ENCODE data around the gene PXMP2. TPM values are rescaled to one million over a fixed set of nuclear protein-coding genes. Genes with fewer than 3 reads are reported as not detected.
A peak's percentile ranks its signal among the peaks of the same experiment; 100 is the strongest.
"Not testable (repeated sequence)": the region's sequence is repeated elsewhere in the genome, so short reads cannot be mapped to it uniquely, and the experiment has no call there.

The PXMP2 gene
- total RNA-seq, 1 donor from 2014 or later: 89.8 TPM

DNA sequence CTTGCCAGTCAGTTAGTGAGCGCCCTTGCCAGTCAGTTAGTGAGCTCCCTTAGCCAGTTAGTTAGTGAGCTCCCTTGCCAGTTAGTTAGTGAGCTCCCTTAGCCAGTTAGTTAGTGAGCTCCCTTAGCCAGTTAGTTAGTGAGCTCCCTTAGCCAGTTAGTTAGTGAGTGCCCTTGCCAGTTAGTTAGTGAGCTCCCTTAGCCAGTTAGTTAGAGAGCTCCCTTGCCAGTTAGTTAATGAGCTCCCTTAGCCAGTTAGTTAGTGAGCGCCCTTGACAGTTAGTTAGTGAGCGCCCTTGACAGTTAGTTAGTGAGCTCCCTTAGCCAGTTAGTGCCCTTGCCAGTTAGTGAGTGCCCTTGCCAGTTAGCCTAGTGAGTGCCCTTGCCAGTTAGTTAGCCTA, 7.5 kb downstream of the PXMP2 start:
- not testable (repeated sequence) for DNase-seq (ENCODE audit: low spot score)

DNA sequence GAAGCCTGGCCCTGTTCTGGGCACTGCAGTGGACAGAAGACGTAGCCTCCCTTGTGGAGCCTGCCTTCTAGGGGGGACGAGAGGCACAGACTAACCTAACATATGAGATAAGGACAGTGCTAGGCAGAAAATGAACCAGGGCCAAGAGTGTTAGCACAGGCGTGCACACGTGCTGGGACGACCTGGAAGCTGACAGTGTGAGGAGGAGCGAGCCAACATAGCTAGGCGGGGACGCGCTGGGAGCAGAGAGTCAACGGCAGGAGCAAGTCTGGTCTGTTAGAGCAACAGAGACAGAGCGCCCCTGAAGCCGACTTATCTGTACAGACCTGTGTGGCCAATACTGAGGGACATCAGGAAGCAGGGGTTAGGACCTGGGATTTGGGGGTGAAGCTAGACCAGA, 8.0 kb downstream of the PXMP2 start:
- no peak for DNase-seq (ENCODE audit: low spot score)

DNA sequence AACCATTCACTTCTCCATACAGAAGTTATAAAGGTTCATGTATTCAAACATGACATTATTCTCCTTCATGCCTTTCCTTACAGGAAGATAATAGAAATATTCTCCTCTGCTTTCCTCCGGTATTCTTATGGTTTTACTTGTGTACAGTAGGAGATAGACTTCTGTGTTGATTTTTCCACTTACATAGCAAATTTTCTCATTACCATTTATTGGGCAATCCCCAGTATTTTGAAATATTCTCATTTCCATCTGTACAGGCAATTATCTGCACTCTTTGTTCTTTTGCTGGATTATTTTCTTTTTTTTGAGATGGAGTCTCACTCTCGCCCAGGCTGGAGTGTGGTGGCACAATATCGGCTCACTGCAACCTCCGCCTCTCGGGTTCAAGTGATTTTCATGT, 11.0 kb downstream of the PXMP2 start:
- DNase-seq (ENCODE audit: low spot score): no peak

DNA sequence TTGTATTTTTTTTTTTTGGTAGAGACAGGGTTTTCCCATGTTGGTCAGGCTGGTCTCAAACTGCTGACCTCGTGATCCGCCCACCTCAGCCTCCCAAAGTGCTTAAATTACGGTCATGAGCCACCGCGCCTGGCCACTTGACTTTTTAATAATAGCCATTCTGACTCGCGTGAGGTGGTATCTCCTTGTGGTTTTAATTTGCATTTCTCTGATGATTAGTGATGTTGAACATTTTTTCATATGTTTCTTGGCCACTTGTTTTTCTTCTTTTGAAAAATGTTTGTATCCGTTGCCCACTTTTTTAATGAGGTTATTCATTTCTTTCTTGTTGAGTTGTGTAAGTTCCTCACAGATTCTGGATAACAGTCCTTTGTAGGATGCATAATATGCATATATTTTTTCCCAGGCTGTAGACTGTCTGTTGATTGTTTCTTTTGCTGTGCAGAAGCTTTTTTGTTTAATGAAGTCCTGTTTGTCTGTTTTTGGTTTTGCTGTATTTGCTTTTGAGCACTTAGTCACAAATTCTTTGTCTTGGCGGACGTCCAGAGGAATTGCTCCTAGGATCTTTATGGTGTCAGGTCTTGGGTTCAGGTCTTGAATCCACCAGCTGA, 12.9 kb downstream of the PXMP2 start:
- no peak for DNase-seq (ENCODE audit: low spot score)

DNA sequence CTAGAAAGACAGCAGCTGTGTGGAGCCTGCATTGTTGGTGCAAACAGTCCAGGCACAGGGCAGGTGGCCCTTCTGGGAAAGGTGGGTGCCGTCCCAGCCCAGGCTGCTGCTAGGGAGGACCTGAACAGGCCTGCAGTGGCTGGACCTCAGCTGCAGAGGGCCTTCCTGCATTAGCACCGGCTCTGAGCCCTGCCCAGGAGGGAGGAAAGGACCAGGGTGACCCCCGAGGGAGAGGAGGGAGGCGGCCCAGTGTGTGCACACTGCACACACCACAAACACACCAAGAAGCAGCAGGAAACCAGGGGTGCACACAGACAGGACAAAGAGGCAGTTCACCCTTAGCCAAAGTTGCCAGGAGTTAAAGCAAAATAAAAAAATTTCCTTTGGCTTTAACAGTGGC, 15.3 kb downstream of the PXMP2 start:
- no peak for DNase-seq (ENCODE audit: low spot score)

DNA sequence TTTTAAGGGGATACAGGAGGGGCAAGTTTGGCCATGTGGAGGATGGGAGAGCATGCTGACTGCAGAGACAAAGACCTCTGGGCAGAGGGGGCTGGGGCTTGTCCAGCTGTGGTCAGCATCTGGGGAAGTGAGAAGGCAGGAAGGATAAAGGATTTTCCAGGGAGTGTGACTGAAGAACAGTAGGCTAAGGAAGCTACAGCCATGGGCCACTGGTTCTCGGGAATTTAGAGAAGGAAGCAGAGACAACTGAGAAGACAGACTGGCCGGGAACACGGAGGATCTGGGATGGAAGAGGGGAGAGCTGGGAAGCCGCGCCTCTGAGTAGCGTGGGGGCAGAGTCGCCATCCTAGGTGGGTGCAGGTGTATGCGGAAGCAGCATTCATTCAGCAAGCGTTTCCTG, 16.3 kb downstream of the PXMP2 start:
- DNase-seq (ENCODE audit: low spot score): no peak

DNA sequence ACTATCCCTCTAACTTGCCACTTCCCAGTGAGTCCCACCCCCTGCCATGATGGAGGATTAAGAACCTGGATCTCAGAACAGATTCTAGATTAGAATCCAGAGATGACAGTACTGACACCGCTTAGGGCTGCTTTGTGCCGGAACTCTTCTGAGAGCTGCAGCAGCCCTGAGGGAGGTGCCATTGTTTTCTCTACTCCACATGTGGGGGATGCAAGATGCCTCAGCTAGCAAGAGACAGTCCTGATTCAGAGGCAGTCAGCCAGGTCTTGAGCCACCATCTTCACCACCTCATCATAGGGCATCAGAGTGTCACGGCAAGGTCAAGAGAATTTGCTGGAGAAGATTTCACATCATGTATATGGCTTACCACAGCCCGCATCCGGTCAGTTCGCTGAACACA, 19.9 kb downstream of the PXMP2 start:
- DNase-seq (ENCODE audit: low spot score): no peak

DNA sequence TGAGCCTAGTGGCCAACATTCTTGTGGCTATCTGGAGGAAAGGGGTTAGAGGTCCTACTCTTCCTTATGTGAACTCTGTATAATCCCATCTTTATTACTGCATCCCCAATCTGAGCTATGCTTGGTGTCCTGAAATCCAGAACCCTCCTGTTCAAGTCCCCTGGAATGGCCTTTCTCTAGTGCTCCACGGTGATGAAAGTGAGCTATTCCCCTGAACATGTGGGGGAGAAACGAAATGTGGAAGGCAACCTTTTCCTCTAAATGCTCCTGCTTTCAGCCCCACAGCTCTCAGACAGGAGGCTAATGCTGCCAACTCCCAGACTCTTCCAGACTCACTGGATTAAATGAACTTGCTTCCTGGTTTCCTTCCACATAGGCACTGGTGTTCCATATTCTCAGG, 20.8 kb downstream of the PXMP2 start:
- no peak for DNase-seq (ENCODE audit: low spot score)

DNA sequence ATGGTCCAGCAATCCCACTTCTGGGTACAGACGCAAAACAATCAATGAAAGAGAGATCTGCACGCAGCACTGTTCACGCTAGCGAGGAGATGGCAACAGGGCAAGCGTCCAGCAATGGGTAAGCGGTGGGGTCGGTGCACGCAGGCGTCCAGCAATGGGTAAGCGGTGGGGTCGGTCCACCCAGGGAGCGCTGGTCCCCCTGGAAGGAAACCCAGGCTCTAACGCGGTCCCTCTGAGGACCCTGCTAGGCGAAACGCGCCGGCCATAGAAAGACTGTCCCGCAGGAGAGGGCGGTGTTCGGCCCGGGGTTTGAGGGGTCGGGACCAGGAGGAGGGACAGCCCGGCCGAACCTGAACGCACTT, 22.6 kb downstream of the PXMP2 start:
- DNase-seq (ENCODE audit: low spot score): no peak

DNA sequence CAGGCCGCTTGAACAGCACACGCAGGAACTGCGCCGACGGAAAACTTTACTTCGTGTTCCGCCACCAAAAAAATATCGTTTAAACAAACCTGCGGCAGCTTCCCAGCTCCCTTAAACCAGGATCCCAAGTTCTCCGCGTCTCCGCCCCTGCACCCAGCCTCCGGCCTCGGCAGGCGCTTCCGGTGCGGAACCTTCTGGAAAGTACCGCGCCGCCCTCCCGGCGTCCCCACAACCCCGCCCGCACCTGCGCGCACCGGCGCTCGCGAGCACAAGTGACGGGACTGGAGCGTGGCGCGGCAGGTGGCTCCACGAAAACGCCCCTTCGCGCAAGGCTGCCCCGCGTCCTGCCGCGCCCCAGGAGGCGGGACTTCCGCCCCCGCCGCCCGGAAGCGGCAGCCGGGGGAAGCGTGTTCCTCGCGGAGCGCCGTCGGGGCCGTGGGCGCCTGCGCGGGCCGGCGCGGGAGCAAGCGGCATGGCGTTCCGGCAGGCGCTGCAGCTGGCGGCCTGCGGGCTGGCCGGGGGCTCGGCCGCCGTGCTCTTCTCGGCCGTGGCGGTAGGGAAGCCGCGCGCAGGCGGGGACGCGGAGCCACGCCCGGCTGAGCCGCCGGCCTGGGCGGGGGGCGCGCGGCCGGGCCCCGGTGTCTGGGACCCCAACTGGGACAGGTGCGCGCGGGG, 23.2 kb downstream of the PXMP2 start, which contains the start of gene PGAM5:
Gene PGAM5, plus strand, starts transcription at position 438 of the 675 bp plus-strand sequence. Its CDS starts 35 bp downstream, at position 473.
- peak; percentile 85 for DNase-seq (ENCODE audit: low spot score)

DNA sequence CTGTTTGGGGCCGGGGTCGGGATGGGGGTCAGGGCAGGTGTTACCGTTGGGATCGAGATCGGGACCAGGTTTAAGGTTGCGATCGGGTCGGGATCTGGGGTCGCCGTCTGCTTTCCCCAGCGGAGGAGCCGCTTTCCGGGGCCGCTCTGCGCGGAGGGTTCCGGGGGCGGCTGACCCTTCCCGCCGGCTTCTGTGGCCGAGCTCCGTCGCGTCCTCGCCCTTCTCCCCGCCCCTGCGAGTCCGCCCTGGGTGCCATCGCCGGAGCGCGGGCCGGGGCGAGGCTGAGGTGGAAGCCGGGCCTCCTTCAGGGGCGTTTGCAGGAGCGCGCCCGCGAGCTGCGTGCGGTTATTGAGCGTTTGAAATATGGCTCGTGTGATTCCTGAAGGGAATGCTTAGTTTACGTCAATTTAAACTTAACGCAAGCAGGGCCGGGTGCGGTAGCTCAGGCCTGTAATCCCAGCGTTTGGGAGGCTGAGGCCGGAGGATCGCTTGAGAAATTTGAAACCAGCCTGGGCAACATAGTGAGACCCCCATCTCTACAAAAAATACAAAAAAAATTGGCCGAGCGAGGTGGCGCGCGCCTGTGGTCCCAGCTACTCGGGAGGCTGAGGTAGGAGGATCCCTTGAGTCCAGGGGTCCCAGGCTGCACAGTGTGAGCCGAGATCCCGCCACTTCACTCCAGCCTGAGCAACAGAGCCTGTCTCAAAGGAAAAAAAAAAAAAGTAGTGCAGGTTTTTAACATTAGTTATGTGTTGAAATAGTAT, 23.9 kb downstream of the PXMP2 start:
- DNase-seq (ENCODE audit: low spot score): no peak

DNA sequence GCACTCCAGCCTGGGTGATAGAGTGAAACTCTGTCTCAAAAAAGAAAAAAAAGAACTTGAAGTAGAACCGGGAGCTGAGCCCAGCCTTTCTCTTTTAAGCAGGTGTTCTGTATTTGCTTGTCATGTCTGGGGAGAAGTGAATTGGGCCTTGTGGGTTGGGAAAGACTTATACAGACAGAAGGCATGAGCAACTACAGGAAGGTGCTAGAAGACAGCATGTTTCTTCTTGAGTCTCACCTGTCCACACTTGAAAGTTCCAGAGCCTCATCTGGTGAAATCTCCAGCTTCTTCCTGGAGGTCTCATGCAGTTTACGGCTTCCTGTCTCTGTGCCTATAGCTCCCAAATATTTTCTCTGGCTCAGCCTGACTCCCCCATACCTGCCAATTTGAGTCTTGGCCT, 25.7 kb downstream of the PXMP2 start:
- DNase-seq (ENCODE audit: low spot score): no peak

DNA sequence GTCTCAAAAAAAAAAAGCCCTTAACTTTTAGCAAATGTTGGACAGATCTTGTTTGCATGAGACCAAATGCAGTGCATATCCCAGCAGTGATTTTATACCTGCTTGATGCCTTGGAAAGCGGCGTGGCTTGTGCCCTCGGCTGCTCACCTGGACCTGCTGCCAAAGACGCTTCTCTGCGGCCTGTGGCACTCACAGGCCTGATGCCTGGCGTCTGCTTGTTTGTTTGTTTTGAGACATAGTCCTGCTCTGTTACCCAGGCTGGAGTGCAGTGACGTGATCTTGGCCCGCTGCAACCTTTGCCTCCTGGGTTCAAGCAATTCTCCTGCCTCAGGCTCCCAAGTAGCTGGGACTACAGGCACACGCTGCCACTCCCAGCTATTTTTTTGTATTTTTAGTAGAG, 28.5 kb downstream of the PXMP2 start:
- DNase-seq (ENCODE audit: low spot score): no peak

DNA sequence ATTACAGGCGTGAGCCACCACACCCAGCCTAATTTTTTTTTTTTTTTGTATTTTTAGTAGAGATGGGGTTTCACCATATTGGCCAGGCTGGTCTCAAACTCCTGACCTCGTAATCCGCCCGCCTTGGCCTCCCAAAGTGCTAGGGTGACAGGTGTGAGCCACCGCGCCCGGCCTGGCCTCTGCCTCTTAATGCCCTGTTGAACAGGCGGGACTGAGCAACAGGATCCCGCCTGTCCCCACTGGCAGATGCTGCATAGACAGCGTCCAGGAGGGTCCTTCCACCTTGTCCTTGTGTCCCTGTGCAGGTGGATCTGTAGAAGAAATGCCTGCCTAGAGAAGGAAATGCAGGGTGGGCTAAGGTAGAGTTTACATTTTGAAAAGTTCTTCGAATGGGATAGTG, 29.0 kb downstream of the PXMP2 start:
- no peak for DNase-seq (ENCODE audit: low spot score)

DNA sequence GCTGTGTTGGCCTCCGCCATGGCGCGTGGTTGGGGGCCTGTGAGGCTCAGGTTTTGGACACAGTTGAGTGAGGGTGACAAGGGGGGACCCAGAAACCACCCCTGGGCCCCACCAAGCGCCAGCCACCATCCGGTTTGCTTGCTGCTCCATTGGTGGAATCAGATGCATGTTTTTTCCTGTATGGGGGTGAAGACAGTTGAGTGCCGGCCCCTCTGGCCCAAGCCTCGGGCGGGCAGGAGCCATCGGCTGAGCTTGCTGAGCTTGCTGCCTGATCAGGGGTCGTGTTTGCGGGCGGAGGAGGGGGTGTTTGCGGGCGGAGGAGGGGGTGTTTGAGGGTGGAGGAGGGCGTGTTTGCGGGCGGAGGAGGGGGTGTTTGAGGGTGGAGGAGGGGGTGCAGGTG, 29.6 kb downstream of the PXMP2 start:
- DNase-seq (ENCODE audit: low spot score): no peak

DNA sequence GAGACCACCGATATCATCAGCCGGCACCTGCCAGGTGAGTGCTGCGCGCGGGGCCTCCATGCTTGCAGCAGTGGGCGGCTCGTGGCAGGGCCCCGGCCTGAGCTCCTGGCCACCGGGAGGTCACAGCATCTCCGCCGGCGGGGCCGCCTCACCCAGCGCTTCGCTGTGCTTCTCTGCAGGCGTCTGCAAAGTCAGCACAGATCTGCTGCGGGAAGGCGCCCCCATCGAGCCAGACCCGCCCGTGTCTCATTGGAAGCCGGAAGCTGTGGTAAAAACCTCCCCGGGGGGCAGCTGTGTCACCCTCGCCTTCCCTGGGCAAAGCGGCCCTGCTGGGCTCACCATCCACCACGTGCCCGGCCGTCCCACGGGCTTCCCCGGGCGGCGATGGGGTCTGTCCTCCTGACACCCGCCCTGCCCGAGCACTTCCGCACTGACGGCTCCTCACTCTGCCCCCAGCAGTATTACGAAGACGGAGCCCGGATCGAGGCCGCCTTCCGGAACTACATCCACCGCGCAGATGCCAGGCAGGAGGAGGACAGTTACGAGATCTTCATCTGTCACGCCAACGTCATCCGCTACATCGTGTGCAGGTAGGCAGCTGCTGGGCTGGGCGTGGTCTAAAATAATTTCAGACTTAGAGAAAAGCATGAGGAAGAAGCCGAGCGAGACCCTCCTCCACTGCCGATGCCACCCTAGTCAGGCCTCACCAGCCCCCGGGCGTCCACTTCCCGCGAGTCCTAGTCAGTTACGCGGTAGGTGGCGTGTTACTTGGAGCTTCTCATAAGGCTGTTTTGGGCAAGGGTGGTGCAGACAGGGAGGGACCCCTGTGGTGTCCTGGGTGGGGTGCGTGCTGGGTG, 30.4 kb downstream of the PXMP2 start:
- DNase-seq (ENCODE audit: low spot score): no peak

DNA sequence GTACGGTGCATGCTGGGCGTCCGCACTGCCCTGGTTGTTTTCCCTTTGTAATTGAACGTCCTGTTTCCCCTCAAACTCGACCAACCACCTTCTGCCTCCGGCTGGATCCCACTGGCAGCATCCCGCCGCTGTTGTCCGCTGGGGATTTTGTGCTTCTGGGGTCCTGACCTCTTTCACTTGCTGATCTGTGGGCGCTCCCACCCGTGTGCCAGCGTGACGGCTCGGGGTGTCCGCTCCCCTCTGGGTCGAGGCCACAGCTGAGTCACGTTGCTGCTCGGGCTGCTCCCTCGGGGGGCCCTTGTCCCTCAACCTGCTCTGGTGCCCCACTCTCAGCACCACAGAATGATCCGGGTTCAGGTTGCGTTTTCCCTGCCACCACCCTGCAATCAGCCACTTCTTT, 31.3 kb downstream of the PXMP2 start:
- no peak for DNase-seq (ENCODE audit: low spot score)

DNA sequence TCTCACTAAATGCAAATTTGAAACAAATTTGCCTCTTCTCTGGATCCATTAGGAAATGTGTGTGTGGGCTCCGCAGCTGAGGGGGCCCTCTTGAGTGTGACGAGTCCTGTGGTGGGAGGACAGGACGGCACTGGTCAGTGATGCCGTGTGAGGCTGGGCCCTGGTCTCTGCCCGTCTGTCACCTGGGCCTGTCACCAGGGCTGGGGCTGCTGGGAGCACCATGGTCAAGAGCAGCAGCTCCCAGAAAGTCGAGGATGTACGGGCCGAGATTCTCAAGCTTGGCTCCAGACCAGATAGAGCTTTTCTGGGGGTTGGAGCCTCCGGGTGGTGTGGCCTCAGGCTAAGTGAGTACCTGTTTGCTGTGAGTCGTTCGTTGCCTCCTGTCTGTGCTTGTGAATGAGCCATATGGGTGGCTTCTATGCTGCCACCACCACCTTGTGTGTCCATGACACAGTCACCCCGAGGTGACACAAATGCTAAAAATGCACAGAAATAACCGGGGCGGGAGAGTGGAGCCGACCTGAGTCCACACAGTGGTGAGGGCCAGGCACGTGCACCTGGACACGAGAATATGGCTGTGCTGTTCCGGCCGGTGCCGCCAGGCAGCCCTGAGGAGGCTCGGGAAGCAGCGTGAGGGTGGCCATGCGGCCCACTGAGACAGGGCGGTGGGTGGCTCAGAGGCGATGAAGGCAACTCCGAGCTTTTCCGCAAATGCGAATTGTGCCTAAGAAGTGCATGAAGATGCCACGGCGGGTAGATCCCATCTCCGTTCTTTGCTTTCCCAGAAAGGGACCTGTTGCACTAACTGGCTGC, 32.0 kb downstream of the PXMP2 start:
- DNase-seq (ENCODE audit: low spot score): no peak

DNA sequence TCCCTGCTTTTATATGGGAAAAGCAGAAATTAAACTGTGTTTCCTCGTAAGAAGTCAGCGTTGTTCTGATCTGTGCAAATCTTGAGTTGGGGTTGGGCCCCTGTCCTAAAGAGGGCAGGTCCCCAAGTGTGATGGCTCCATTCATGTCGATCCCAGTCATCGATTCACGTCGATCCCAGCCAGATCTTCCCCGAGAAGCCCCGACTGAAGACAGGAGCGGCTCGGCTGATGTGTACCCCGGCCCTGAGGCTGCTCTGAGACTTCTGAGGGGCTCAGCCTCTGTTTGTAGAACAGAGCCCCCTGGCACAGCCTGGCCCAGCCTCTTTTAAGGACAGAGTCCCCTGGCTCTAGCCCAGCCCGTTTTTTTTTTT, 32.6 kb downstream of the PXMP2 start:
- no peak for DNase-seq (ENCODE audit: low spot score)

DNA sequence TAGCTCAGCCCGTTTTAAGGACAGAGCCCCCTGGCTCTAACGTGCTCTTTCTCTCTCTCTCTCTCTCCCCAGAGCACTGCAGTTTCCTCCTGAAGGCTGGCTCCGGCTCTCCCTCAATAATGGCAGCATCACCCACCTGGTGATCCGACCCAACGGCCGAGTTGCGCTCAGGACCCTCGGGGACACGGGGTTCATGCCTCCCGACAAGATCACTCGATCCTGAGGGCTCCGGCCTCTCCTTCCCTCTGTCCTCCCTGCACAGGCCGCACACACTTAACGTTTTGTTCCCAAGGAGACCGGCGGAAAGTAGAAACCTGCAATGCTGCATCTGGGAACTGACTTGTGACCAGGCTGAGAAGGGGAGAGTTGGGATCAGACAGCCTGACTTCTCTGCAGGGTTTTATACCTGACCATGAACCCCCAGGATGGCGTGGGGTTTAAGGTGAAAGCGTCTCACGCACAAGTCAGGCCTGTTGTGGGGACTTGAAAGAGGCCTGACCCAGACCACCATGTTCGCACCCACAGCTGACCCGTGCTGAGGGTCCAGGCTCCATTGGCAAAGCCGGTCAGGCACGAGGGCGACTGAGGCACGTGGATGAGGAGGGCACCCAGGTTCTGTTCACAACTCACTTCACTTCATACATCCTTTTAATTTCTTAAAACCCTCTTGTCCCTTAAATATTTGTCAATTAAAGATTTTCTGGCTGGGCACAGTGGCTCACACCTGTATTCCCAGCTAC, 33.4 kb downstream of the PXMP2 start:
- DNase-seq (ENCODE audit: low spot score): no peak
